ENCODE measurements around the gene BAAT. TPM values are rescaled to one million over a fixed set of nuclear protein-coding genes. Genes with fewer than 3 reads are reported as not detected.

The BAAT gene
- total and polyA plus RNA-seq, 8 donors = 0.43 to 13.9 (median 1.6) TPM

- H3K4me3 ChIP-seq = no peak overlapping the region
- no peak for TF ChIP-seq CTCF (IDR thresholded peaks at IDR 0.05)
- WGBS, 2 donors = 50% methylated on average over 1 of the region's 1 CpG
- ATAC-seq = no peak
- H3K4me1 ChIP-seq = peaks cover 0 to 16% (median 0%) of the 10 kb centered on the region in 3 donors
- H3K36me3 ChIP-seq = no peaks in the 10 kb centered on the region
- H3K9me3 ChIP-seq = no peaks in the 10 kb centered on the region
- no peak for FAIRE-seq
- DNase-seq = no peak
- intact Hi-C loops (cut with DNase I) = no loop called here
- no peaks in the 10 kb centered on the region for H3K27me3 ChIP-seq
- H3K27ac ChIP-seq = no peak overlapping the region
Measured at GRCh38 chr9:101356619-101357018, 28.2 kb downstream of the BAAT start.

GRCh38 chr9:101354765-101355708 lies 29.8 kb downstream of the BAAT start:
- 51 to 59% methylated on average over 7 of the region's 7 CpGs for WGBS, 2 donors
- peak overlapping the region in 2 of 4 donors; percentile 66 to 69 for H3K27ac ChIP-seq
- no peaks in the 10 kb centered on the region for H3K36me3 ChIP-seq
- intact Hi-C loops (cut with DNase I) = no loop called here
- H3K4me1 ChIP-seq = peaks cover 0 to 16% (median 0%) of the 10 kb centered on the region in 3 donors
- DNase-seq (peak in 1 of 6 donors; percentile 19), FAIRE-seq (no peak), ATAC-seq (peak in 3 of 4 donors; percentile 46 to 72 (median 52))
- H3K27me3 ChIP-seq = no peaks in the 10 kb centered on the region
- H3K4me3 ChIP-seq = no peak overlapping the region
- no peaks in the 10 kb centered on the region for H3K9me3 ChIP-seq
- no peak for TF ChIP-seq CTCF (IDR thresholded peaks at IDR 0.05)

- no peak for TF ChIP-seq CTCF (IDR thresholded peaks at IDR 0.05)
- ATAC-seq = peak; percentile 72 to 92 (median 90)
- peak in 2 of 6 donors; percentile 18 to 25 for DNase-seq
Measured at GRCh38 chr9:101354143-101354764, 30.6 kb downstream of the BAAT start.

GRCh38 chr9:101353683-101354082 lies 31.1 kb downstream of the BAAT start:
- TF ChIP-seq CTCF (IDR thresholded peaks at IDR 0.05) = no peak
- ATAC-seq (no peak), FAIRE-seq (no peak), DNase-seq (no peak)
- Histone ChIP-seq H3K27ac (peak overlapping the region in 2 of 4 donors; percentile 66 to 69), H3K4me3 (no peak overlapping the region), H3K4me1 (peaks cover 0 to 16% (median 0%) of the 10 kb centered on the region in 3 donors), H3K27me3 (no peaks in the 10 kb centered on the region), H3K9me3 (no peaks in the 10 kb centered on the region), H3K36me3 (no peaks in the 10 kb centered on the region)
- intact Hi-C loops (cut with DNase I) = no loop called here
- 87 to 95% methylated on average over 2 of the region's 2 CpGs for WGBS, 2 donors

More at GRCh38 chr9:101354143-101354764, 30.6 kb downstream of the BAAT start:
- no peaks in the 10 kb centered on the region for H3K36me3 ChIP-seq
- H3K9me3 ChIP-seq = no peaks in the 10 kb centered on the region
- 89 to 95% methylated on average over 5 of the region's 5 CpGs for WGBS, 2 donors
- peak overlapping the region in 2 of 4 donors; percentile 66 to 69 for H3K27ac ChIP-seq
- FAIRE-seq = no peak
- intact Hi-C loops (cut with DNase I) = no loop called here
- no peaks in the 10 kb centered on the region for H3K27me3 ChIP-seq
- H3K4me1 ChIP-seq = peaks cover 0 to 16% (median 0%) of the 10 kb centered on the region in 3 donors
- no peak overlapping the region for H3K4me3 ChIP-seq
